SK-N-SH (cell line): ENCODE data around the gene PCDHGA1. TPM values are rescaled to one million over a fixed set of nuclear protein-coding genes. Genes with fewer than 3 reads are reported as not detected.

Source experiments
- CTCF ChIA-PET: fragments of 300-600, 350-600 bp; formaldehyde crosslinking; extraction: SDS; loops from one replicate; lab custom pipeline; 2021; lab: Yijun Ruan, JAX
- POLR2A ChIA-PET: fragments of 350-600 bp; sonication (Branson Sonifier 250); formaldehyde crosslinking; extraction: SDS; loops from one replicate; lab custom pipeline; 2020; ENCODE audit warnings: antibody characterized with exemption, inconsistent platforms; lab: Yijun Ruan, JAX
- DNase-seq: peaks from one replicate; pipeline ENCODE4 v3.0.0; 2012
- H2AFZ ChIP-seq: fragments of 200-600 bp; sonication (generic); 2 replicates; pipeline ENCODE4 v1.8.1; 2016; ENCODE audit warnings: antibody characterized with exemption, mild to moderate bottlenecking, low read depth
- H3F3A ChIP-seq: fragments of 200-600 bp; sonication (generic); replicated peaks from 2 replicates; pipeline ENCODE3; 2016; ENCODE audit warnings: antibody characterized with exemption, mild to moderate bottlenecking; ENCODE audit not compliant: insufficient read depth
- H3K27ac ChIP-seq, 2 experiments: fragments of 200-500 bp in 1 of 2; fragments of 200-600 bp in 1 of 2; sonication (Bioruptor generic) in 1 of 2; sonication (generic), shearing (Covaris generic) in 1 of 2; 2 replicates each; pipeline versions ENCODE4 v1.5.1 to v1.6.1; 2014 to 2016; ENCODE audit warnings: low read depth in 2 of 2, inconsistent platforms in 1 of 2, low read length in 1 of 2, mild to moderate bottlenecking in 1 of 2, mixed read lengths in 1 of 2
- H3K27me3 ChIP-seq: fragments of 200-600 bp; sonication (generic), shearing (Covaris generic); 2 replicates; pipeline ENCODE4 v1.6.1; 2016; ENCODE audit warnings: mixed run types; ENCODE audit not compliant: insufficient read depth
- H3K36me3 ChIP-seq, 2 experiments: fragments of 200-500 bp in 1 of 2; fragments of 200-600 bp in 1 of 2; sonication (Bioruptor generic) in 1 of 2; sonication (generic) in 1 of 2; replicated peaks in 1 of 2; 2 replicates each; pipeline versions ENCODE3 to v1.5.1; 2014 to 2016; ENCODE audit warnings: low read length in 1 of 2, mild to moderate bottlenecking in 1 of 2; ENCODE audit not compliant: insufficient read depth in 2 of 2, control insufficient read depth in 1 of 2
- H3K4me1 ChIP-seq, 2 experiments: fragments of 200-500 bp in 1 of 2; fragments of 200-600 bp in 1 of 2; sonication (Bioruptor generic) in 1 of 2; sonication (generic), shearing (Covaris generic) in 1 of 2; 2 replicates each; pipeline versions ENCODE4 v1.5.1 to v1.6.1; 2014 to 2016; ENCODE audit warnings: low read depth in 1 of 2, low read length in 1 of 2, mixed run types in 1 of 2; ENCODE audit not compliant: insufficient read depth in 2 of 2, control insufficient read depth in 1 of 2
- H3K4me2 ChIP-seq: fragments of 200-600 bp; sonication (generic), shearing (Covaris generic); 2 replicates; pipeline ENCODE4 v1.6.1; 2017; ENCODE audit warnings: mixed run types
- H3K4me3 ChIP-seq, 2 experiments: fragments of 200-500 bp in 1 of 2; fragments of 200-600 bp in 1 of 2; sonication (Bioruptor generic) in 1 of 2; sonication (generic), shearing (Covaris generic) in 1 of 2; 2 replicates each; pipeline versions ENCODE4 v1.5.1 to v1.8.1; 2014 to 2016; ENCODE audit warnings: low read depth in 2 of 2, inconsistent platforms in 1 of 2, low read length in 1 of 2, mild to moderate bottlenecking in 1 of 2, mixed read lengths in 1 of 2, moderate library complexity in 1 of 2
- H3K79me2 ChIP-seq: fragments of 200-600 bp; sonication (generic); 2 replicates; pipeline ENCODE4 v1.8.1; 2017; ENCODE audit warnings: mild to moderate bottlenecking; ENCODE audit not compliant: insufficient read depth
- H3K9ac ChIP-seq: fragments of 200-600 bp; sonication (generic); 2 replicates; pipeline ENCODE4 v1.6.1; 2017; ENCODE audit warnings: mixed run types
- H3K9me2 ChIP-seq: fragments of 200-600 bp; sonication (generic); 2 replicates; pipeline ENCODE4 v1.6.1; 2017; ENCODE audit warnings: mixed run types
- H3K9me3 ChIP-seq: fragments of 200-600 bp; sonication (generic); 2 replicates; pipeline ENCODE4 v1.6.1; 2017; ENCODE audit warnings: mixed run types, mild to moderate bottlenecking, moderate library complexity
- H4K20me1 ChIP-seq: fragments of 200-600 bp; sonication (generic); 2 replicates; pipeline ENCODE4 v1.6.1; 2017; ENCODE audit warnings: mild to moderate bottlenecking, mixed run types; ENCODE audit not compliant: insufficient read depth
- EP300 ChIP-seq, 2 experiments: IDR thresholded peaks; 2 replicates each; pipeline versions ENCODE4 v1.4.0 to v1.6.1; 2012; ENCODE audit warnings: borderline replicate concordance in 1 of 2, low read depth in 1 of 2, low read length in 1 of 2
- FOXJ3 ChIP-seq: sonication (generic); formaldehyde crosslinking; IDR thresholded peaks from 2 replicates; pipeline ENCODE4 v1.5.1; 2020; ENCODE audit warnings: mild to moderate bottlenecking, missing genetic modification reagents
- FOXM1 ChIP-seq: IDR thresholded peaks from 2 replicates; pipeline ENCODE4 v1.4.0; 2012; ENCODE audit warnings: low read depth, mild to moderate bottlenecking
- GATA2 ChIP-seq: sonication (generic); formaldehyde crosslinking; IDR thresholded peaks from 2 replicates; pipeline ENCODE4 v1.5.0; 2020; ENCODE audit warnings: mild to moderate bottlenecking, missing genetic modification reagents
- IRF3 ChIP-seq: fragments of 150-350 bp; IDR thresholded peaks from 2 replicates; pipeline ENCODE4 v1.6.1; 2016; ENCODE audit warnings: mild to moderate bottlenecking, low read depth, low read length
- MAX ChIP-seq: IDR thresholded peaks from 2 replicates; pipeline ENCODE4 v1.4.0; 2012; ENCODE audit warnings: low read depth
- MXI1 ChIP-seq: IDR thresholded peaks from 2 replicates; pipeline ENCODE4 v1.6.1; 2012; ENCODE audit warnings: mild to moderate bottlenecking, low read depth, low read length, improper control_type of control experiment
- NRF1 ChIP-seq: IDR thresholded peaks from 2 replicates; pipeline ENCODE4 v1.6.1; 2012; ENCODE audit warnings: low read depth, mild to moderate bottlenecking, low read length
- PBX3 ChIP-seq: IDR thresholded peaks from 2 replicates; pipeline ENCODE4; 2012
- RAD21 ChIP-seq: IDR thresholded peaks from 2 replicates; pipeline ENCODE4 v1.6.1; 2012; ENCODE audit warnings: mild to moderate bottlenecking, low read length
- RCOR1 ChIP-seq: fragments of 150-350 bp; IDR thresholded peaks from 2 replicates; pipeline ENCODE4 v1.6.1; 2017; ENCODE audit warnings: antibody characterized with exemption, low read length
- RFX5 ChIP-seq: IDR thresholded peaks from 2 replicates; pipeline ENCODE4 v1.6.1; 2012; ENCODE audit warnings: mild to moderate bottlenecking, improper control_type of control experiment, low read length
- RXRA ChIP-seq: IDR thresholded peaks from 2 replicates; pipeline ENCODE4 v1.4.0; 2012; ENCODE audit warnings: low read depth, mild to moderate bottlenecking, borderline replicate concordance
- SIN3A ChIP-seq: IDR thresholded peaks from 2 replicates; pipeline ENCODE4 v1.6.1; 2012; ENCODE audit warnings: low read depth, mild to moderate bottlenecking, low read length, moderate library complexity, borderline replicate concordance
- TCF12 ChIP-seq: IDR thresholded peaks from 2 replicates; pipeline ENCODE4 v1.4.0; 2012
- TEAD4 ChIP-seq: IDR thresholded peaks from 2 replicates; pipeline ENCODE4 v1.4.0; 2012; ENCODE audit warnings: mild to moderate bottlenecking, borderline replicate concordance; ENCODE audit not compliant: insufficient read depth
- USF1 ChIP-seq: IDR thresholded peaks from 2 replicates; pipeline ENCODE4 v1.4.0; 2012; ENCODE audit warnings: low read depth, borderline replicate concordance
- USF2 ChIP-seq: fragments of 150-350 bp; IDR thresholded peaks from 2 replicates; pipeline ENCODE4 v1.6.1; 2017; ENCODE audit warnings: antibody characterized with exemption, low read length, low read depth, borderline replicate concordance
- WGBS: methylation state at CpG from one replicate; pipeline ENCODE4 v1.1.6; 2017; ENCODE audit warnings: low lambda C conversion rate; 5-methylcytosine and 5-hydroxymethylcytosine counted together
- polyA plus RNA-seq, 3 experiments: library from polyadenylated mRNA; depleted of rRNA; stranded (reverse); fragments of >200 nt; gene quantifications; 2 replicates each; pipeline ENCODE4 v1.2.3, GENCODE V29; 2012
- TF ChIP-seq, protein P1 (sequence below): IDR thresholded peaks from 2 replicates; pipeline ENCODE4 v1.6.1; 2012; ENCODE audit warnings: mild to moderate bottlenecking, low read depth, low read length, moderate library complexity

Gene PCDHGA1
- polyA plus RNA-seq, 1 of the 3 experiments (the other 2 are of a cell fraction), result 1.2 TPM

- peak; percentile 44 for TF ChIP-seq RAD21
- no peak for TF ChIP-seq RCOR1
These were observed 19.8 kb downstream of the PCDHGA1 start, which contains the start of gene PCDHGB1 (continued) for GRCh38 chr5:141349917-141350619.

- TF ChIP-seq IRF3 (no peak), RFX5 (no peak), EP300 (IDR thresholded peaks at IDR 0.05; ENCODE audit: borderline replicate concordance in 1 of 2, low read depth in 1 of 2, low read length in 1 of 2) (no peak), FOXM1 (no peak), TCF12 (no peak), SIN3A (no peak), USF2 (no peak), GATA2 (no peak), USF1 (no peak), FOXJ3 (CRISPR knock-in tag) (no peak), RCOR1 (no peak), NRF1 (no peak), RXRA (no peak), PBX3 (no peak), MAX (no peak), MXI1 (no peak), TEAD4 (no peak)
- TF ChIP-seq, protein P1, sequence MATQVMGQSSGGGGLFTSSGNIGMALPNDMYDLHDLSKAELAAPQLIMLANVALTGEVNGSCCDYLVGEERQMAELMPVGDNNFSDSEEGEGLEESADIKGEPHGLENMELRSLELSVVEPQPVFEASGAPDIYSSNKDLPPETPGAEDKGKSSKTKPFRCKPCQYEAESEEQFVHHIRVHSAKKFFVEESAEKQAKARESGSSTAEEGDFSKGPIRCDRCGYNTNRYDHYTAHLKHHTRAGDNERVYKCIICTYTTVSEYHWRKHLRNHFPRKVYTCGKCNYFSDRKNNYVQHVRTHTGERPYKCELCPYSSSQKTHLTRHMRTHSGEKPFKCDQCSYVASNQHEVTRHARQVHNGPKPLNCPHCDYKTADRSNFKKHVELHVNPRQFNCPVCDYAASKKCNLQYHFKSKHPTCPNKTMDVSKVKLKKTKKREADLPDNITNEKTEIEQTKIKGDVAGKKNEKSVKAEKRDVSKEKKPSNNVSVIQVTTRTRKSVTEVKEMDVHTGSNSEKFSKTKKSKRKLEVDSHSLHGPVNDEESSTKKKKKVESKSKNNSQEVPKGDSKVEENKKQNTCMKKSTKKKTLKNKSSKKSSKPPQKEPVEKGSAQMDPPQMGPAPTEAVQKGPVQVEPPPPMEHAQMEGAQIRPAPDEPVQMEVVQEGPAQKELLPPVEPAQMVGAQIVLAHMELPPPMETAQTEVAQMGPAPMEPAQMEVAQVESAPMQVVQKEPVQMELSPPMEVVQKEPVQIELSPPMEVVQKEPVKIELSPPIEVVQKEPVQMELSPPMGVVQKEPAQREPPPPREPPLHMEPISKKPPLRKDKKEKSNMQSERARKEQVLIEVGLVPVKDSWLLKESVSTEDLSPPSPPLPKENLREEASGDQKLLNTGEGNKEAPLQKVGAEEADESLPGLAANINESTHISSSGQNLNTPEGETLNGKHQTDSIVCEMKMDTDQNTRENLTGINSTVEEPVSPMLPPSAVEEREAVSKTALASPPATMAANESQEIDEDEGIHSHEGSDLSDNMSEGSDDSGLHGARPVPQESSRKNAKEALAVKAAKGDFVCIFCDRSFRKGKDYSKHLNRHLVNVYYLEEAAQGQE, result no peak
- POLR2A ChIA-PET, result no interaction called here
- CTCF ChIA-PET, result interaction anchor here (2.7 kb wide), 1 partner anchor 213 kb away, joined by 13 read pairs; no protein-coding TSS in a partner anchor
- Histone ChIP-seq H3K36me3 (no peaks in the 10 kb centered on the region), H3K27ac (no peak overlapping the region), H2AFZ (no peak overlapping the region), H3K79me2 (no peaks in the 10 kb centered on the region), H3K9me3 (no peaks in the 10 kb centered on the region; the same call in 1 of the 2 replicates), H3K27me3 (no peaks in the 10 kb centered on the region), H3F3A (no peaks in the 10 kb centered on the region), H3K4me2 (no peak overlapping the region), H3K4me1 (no peaks in the 10 kb centered on the region), H3K9me2 (no peaks in the 10 kb centered on the region), H3K9ac (no peak overlapping the region), H3K4me3 (no peak overlapping the region; a peak in 1 of 4 replicates), H4K20me1 (no peaks in the 10 kb centered on the region)
- 91% methylated on average over 25 of the region's 36 CpGs for WGBS
- no peak for DNase-seq
These were observed 21.3 kb downstream of the PCDHGA1 start for GRCh38 chr5:141351591-141351990.
